Effector memory CD8-positive, alpha-beta T cell (primary cell): ENCODE data around the gene TMEM151B.

ENCODE experiments used
- ATAC-seq: fragments of 150-1000 bp; cut with Tn5 transposase; replicated peaks from 2 replicates; pipeline ENCODE4 v1.10.0; 2021; ENCODE audit warnings: mild to moderate bottlenecking, moderate library complexity
- DNase-seq, 3 experiments: peaks; one replicate each; pipeline ENCODE4 v3.0.0; 2021
- H3K27ac Mint-ChIP-seq, 2 donors: one replicate each; pipeline ENCODE4 v1.8.0; 2022; ENCODE audit warnings: mild to moderate bottlenecking in 2 of 2, mixed read lengths in 2 of 2, moderate library complexity in 2 of 2
- H3K27me3 Mint-ChIP-seq, 2 donors: one replicate each; pipeline ENCODE4 v1.8.0; 2022; ENCODE audit warnings: mixed read lengths in 2 of 2
- H3K36me3 Mint-ChIP-seq: one replicate; pipeline ENCODE4 v1.8.0; 2022; ENCODE audit warnings: mild to moderate bottlenecking, moderate library complexity, mixed read lengths; ENCODE audit not compliant: insufficient read depth
- H3K4me1 Mint-ChIP-seq, 2 donors: one replicate each; pipeline ENCODE4 v1.8.0; 2022; ENCODE audit warnings: low read depth in 2 of 2, mixed read lengths in 2 of 2
- H3K4me3 Mint-ChIP-seq, 2 donors: one replicate each; pipeline ENCODE4 v1.8.0; 2022; ENCODE audit warnings: mild to moderate bottlenecking in 2 of 2, mixed read lengths in 2 of 2, moderate library complexity in 2 of 2
- H3K9me3 Mint-ChIP-seq, 2 donors: one replicate each; pipeline ENCODE4 v1.8.0; 2022; ENCODE audit warnings: mixed read lengths in 2 of 2

Gene TMEM151B

DNA sequence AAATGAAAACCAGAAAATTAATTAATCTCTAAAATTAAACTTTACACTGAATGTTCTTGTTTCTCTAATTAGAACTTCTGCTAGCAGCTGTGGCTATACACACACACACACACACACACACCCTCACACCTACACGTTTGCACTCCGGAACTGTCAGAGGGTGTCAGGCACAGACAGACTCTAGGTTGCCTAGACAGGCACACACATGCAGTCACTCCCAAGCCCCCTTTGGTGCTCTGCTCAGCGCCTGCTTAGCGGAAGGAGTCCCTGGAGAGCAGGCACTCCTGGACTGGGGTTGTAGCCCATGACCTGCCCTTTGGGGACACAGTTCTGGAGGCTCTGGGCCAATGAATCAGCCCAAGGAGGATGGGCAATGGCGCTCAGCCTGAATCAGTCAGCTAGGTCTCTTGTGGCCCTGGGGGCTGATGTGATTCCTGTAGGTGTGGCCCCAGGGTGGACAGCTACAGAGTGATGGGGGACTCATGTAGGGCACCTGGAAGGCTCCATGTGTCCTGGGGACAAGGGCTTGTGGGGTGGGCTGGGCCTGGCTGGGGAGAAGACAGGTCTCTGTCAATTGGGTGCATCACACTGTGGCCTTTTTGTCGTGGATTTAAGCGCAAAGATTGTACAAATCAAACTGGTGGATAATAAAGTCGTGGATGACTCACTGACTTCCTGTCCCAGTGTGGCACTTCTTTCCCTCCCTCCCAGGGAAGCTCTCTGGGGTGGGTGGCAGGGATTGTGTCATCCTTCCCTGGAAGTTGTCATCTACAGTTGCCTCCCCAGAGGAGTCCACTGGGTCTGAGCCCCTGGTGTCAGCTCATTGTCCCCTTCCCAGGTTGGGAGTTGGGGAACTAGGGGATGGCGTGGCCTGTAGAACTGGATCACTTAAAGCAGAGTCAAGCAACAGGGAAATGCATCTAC lies 8.8 kb downstream of the TMEM151B start:
- ATAC-seq (no peak), DNase-seq (no peak)
- no peak overlapping the region for H3K27ac Mint-ChIP-seq
- peaks cover 57 to 70% of the 10 kb centered on the region in 2 donors for H3K27me3 Mint-ChIP-seq
- H3K4me3 Mint-ChIP-seq: no peak overlapping the region
- H3K9me3 Mint-ChIP-seq: no peaks in the 10 kb centered on the region
- H3K4me1 Mint-ChIP-seq: peaks cover 0 to 3% of the 10 kb centered on the region in 2 donors
- H3K36me3 Mint-ChIP-seq: peaks cover 6% of the 10 kb centered on the region

DNA sequence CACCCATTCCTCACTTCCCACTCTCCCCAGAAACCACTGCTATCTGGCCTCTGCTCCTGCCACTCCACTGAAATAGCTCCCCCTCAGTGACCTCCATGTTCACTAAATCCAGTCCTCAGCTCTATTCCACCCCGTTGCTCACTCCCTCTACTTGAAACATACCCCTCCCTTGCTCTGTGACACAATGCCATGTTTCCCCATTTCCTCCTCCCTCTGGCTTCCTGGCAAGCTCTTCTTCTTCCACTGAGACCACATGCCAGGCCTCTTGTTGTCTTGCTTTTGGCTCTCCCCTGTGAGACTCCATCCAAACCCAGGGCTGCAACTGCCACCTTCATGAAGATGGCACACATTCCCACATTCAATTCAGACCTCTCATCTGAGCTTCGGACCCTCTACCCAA lies 13.9 kb downstream of the TMEM151B start:
- no peak overlapping the region for H3K4me3 Mint-ChIP-seq
- H3K27me3 Mint-ChIP-seq: peaks cover 62 to 74% of the 10 kb centered on the region in 2 donors
- ATAC-seq: no peak

DNA sequence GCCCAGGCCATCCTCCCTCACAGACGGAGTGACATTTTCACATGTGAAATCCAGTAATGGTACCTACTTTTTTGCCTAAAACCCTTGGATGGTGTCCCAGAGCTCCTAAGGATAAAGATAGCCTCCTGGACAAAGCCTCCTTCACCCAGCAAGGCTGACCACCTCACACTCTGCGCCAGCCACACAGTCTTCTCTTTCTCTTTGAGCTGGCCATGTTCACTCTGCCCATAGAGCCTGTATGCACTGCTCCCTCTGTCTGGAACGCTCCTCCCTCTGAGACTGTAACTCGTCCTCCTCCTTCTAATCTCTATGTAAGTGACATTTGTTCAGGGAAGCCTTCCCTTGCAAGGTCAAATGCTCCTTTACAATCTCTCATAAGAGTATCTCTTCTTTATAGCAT lies 14.6 kb downstream of the TMEM151B start:
- no peaks in the 10 kb centered on the region for H3K9me3 Mint-ChIP-seq
- peaks cover 61 to 73% of the 10 kb centered on the region in 2 donors for H3K27me3 Mint-ChIP-seq
- no peak overlapping the region for H3K27ac Mint-ChIP-seq
- ATAC-seq: no peak
- no peak overlapping the region for H3K4me3 Mint-ChIP-seq
- DNase-seq: no peak
- H3K36me3 Mint-ChIP-seq: no peaks in the 10 kb centered on the region
- H3K4me1 Mint-ChIP-seq: no peaks in the 10 kb centered on the region

More for the DNA sequence above, 13.9 kb downstream of the TMEM151B start:
- Mint-ChIP-seq H3K9me3 (no peaks in the 10 kb centered on the region), H3K4me1 (no peaks in the 10 kb centered on the region), H3K27ac (no peak overlapping the region), H3K36me3 (no peaks in the 10 kb centered on the region)
- no peak for DNase-seq

DNA sequence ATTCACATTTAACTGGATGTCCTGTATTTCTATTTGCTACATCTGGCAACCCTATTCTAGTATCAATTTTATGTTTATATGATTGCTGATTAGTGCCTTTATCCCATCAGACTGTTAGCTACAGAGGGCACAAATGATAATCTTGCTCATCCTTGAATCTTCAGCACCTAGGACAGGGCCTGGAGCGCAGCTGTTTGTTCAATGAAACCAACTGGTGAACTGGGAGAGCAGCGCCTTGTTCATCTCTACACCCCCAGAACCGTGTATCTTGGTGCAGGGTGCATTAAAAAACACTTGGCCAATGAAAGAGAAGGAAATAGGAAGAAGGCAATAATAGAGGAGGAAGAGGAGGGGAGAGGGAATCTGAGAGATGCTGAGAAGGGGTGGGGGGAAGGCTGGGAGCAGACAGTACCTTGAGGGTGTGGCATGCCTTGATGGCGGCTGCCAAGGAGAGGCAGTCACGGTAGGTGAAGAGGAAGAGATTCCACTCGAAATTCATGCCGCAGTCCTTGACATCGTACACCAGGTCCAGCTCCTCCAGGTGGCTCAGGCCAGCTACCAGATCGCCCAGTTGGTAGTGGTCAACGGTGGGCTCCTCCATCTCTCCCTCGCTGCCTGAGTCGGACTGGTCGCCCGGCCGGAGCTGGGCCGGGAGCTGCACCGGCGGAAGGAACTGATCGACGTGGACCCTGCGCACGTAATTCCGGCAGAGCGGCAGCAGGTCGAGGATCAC lies 15.5 kb downstream of the TMEM151B start:
- Mint-ChIP-seq H3K4me3 (no peak overlapping the region), H3K4me1 (no peaks in the 10 kb centered on the region), H3K27ac (no peak overlapping the region), H3K9me3 (no peaks in the 10 kb centered on the region), H3K27me3 (peaks cover 68 to 73% of the 10 kb centered on the region in 2 donors), H3K36me3 (no peaks in the 10 kb centered on the region)
- DNase-seq (no peak), ATAC-seq (no peak)

DNA sequence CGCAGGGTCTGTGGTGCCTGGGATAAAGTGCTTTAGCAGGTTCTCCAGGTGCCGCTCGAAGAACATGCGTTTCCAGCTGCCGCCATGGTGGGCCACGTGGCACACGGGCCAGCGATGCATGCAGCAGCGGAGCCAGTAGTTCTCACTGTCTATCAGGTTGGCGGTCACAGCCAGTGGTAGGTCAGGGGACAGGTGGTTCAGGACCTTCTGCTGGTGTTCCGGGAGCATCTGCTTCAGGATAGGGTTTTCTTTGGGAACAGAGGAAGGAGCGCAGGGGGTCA lies 16.0 kb downstream of the TMEM151B start:
- DNase-seq: no peak
- no peaks in the 10 kb centered on the region for H3K9me3 Mint-ChIP-seq
- no peak for ATAC-seq
- no peaks in the 10 kb centered on the region for H3K4me1 Mint-ChIP-seq
- no peak overlapping the region for H3K4me3 Mint-ChIP-seq
- no peaks in the 10 kb centered on the region for H3K36me3 Mint-ChIP-seq
- peaks cover 73 to 75% of the 10 kb centered on the region in 2 donors for H3K27me3 Mint-ChIP-seq
- H3K27ac Mint-ChIP-seq: no peak overlapping the region

DNA sequence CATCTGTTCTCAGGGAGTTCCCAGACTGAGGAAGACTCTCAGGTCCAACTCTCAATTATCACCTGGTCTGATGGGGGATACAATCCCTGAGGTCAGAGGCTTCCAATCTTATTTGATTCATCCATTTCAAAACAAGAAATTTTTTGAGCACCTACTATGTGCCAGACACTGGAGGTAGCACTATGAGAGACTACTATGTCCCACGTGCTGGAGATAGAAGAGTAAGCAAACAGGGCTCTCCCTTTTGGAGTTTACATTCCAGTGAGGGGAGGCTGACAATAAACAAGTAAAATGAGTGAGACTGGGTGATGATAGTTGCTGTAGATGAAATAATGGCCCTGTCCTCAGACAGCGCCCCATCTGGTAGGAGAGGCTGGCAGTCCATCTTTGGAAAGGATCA lies 16.5 kb downstream of the TMEM151B start:
- no peak overlapping the region for H3K4me3 Mint-ChIP-seq
- no peaks in the 10 kb centered on the region for H3K9me3 Mint-ChIP-seq
- no peaks in the 10 kb centered on the region for H3K36me3 Mint-ChIP-seq
- no peak for ATAC-seq
- DNase-seq: no peak
- no peak overlapping the region for H3K27ac Mint-ChIP-seq
- peaks cover 78 to 80% of the 10 kb centered on the region in 2 donors for H3K27me3 Mint-ChIP-seq
- no peaks in the 10 kb centered on the region for H3K4me1 Mint-ChIP-seq

DNA sequence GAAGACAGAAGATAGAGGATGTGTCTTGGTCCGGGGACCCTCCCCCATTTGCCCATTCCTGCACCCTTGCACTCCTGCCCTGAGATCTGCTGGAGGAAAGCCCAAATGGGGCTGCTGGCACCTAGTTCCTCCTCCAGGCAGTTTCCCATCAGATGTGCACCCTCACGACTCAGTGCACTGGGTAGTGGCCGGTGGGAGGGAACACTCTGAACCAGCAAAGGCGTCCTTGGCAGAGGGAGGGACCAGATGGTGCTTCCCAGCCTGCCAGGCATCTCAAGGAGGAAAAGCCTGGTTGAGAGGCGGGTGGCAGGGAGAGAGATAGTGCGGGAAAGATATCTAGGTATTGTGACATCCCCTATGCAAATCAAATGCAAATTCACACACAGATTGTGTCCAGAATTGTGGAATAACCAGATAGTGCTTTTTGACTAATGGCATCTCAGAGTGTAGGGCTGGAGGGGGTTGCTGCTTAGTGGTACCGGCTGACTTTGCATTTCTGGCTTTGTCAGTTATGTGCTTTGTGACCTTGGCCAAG lies 19.5 kb downstream of the TMEM151B start:
- Mint-ChIP-seq H3K27me3 (peaks cover 83 to 91% of the 10 kb centered on the region in 2 donors), H3K36me3 (peaks cover 4% of the 10 kb centered on the region), H3K9me3 (no peaks in the 10 kb centered on the region), H3K4me3 (no peak overlapping the region), H3K4me1 (no peaks in the 10 kb centered on the region), H3K27ac (no peak overlapping the region)
- DNase-seq (no peak), ATAC-seq (no peak)

DNA sequence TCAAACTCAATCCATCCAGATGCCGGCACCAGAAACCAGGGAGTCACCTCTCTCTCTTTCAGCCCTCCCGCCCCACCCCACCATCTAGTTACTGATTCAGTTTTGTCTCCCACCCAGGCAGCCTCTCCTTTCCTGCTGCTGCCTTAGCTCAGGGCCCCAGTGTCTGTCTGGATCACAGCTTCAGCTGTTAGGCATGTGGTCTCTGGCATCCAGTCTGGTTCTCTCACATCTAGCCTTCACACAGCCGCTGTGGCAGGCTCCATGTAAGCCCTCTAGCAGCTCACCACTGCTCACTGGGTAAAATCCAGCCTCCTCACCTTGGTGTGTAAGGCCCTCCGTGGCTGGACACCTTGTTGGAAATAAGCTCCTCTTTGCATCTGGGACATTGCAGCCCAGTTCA lies 21.6 kb downstream of the TMEM151B start:
- H3K9me3 Mint-ChIP-seq: no peaks in the 10 kb centered on the region
- H3K27me3 Mint-ChIP-seq: peaks cover 90 to 91% of the 10 kb centered on the region in 2 donors
- DNase-seq: no peak
- no peak overlapping the region for H3K27ac Mint-ChIP-seq
- peaks cover 4% of the 10 kb centered on the region for H3K36me3 Mint-ChIP-seq
- H3K4me1 Mint-ChIP-seq: peaks cover 6 to 7% of the 10 kb centered on the region in 2 donors
- H3K4me3 Mint-ChIP-seq: no peak overlapping the region
- ATAC-seq: no peak

DNA sequence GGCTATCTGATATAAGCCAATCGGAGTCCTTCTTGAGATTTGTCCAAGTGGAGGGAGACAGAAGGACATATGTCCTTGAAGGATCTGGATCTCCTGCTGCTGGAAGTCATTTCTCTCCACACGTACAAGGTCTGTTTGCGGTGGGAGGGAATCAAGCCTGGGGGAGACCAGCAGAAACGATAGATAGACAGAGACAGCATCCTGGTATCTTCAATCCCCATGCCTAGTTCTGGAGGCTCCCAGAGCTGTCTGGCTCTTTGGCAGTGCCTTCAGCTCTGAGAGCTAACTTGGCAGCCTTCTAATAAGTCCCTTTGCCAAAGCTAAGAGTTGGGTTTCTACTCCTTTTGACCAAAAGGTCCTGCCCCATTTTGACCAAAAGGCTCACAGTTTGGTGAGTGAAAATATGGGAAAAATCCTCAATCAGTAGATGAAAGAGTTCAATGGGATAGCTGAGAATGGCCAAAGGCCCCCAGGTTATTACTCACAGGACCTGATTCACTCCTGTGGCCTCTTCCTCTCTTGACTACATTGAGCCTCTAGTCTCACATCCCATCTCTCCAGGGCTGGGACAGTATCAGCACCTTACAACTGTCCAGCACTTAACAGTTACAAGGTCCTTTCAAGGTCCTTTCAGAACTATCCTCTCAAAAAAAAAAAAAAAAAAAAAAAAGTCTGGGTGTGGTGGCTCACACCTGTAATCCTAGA lies 22.6 kb downstream of the TMEM151B start:
- H3K4me1 Mint-ChIP-seq: peaks cover 8 to 10% of the 10 kb centered on the region in 2 donors
- ATAC-seq (no peak), DNase-seq (no peak)
- H3K27me3 Mint-ChIP-seq: peaks cover 82 to 91% of the 10 kb centered on the region in 2 donors
- no peaks in the 10 kb centered on the region for H3K9me3 Mint-ChIP-seq
- H3K36me3 Mint-ChIP-seq: peaks cover 4% of the 10 kb centered on the region
- H3K4me3 Mint-ChIP-seq: no peak overlapping the region
- no peak overlapping the region for H3K27ac Mint-ChIP-seq

DNA sequence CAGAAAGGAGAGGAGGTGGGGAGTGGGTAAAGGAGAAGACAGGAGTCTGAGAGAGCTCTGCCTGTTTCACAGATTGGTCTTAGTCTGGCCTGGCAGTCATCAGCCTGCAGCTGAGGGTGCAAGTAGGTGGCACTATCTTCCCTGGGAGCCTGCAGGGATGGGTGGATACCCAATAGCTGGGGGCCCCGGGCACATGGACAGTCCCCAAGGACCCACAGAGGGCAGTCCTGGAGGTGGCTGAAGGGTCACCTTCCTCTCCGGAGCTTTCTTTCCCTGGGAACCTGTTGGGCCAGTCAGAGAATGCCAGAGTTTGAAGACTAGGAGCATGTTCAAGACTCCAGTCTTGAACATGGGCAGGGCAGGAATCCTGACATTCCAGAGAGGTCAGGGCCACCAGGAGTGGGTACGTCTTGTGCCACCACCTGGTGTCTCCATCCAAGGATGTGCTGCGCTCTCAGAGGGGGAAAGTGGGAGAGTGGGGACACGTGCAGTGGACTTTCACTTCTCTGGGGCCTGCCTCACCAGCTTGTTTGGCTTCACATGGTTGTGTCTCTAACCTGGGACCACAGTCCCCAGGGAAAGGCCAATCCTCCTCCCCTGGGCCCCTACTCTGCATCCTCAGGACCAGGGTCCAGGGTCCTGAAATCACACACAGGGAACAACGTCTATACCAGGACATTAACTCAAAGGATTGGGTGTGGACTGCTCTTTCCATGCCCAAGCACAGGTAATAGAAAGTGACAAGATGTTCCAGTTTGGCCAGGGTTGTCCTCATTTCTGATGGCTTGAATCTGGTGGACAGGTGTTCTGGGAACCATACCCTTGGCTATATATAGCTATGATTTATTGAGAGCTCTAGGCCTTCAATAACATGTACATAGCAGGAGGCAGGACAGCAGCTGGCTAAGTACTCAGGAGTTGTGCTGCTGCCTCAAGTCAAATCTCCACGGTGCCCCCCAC lies 24.9 kb downstream of the TMEM151B start:
- H3K27me3 Mint-ChIP-seq: peaks cover 66 to 92% of the 10 kb centered on the region in 2 donors
- H3K9me3 Mint-ChIP-seq: no peaks in the 10 kb centered on the region
- DNase-seq: no peak
- peaks cover 4% of the 10 kb centered on the region for H3K36me3 Mint-ChIP-seq
- no peak overlapping the region for H3K27ac Mint-ChIP-seq
- no peak overlapping the region for H3K4me3 Mint-ChIP-seq
- no peak for ATAC-seq
- H3K4me1 Mint-ChIP-seq: peaks cover 8 to 14% of the 10 kb centered on the region in 2 donors

DNA sequence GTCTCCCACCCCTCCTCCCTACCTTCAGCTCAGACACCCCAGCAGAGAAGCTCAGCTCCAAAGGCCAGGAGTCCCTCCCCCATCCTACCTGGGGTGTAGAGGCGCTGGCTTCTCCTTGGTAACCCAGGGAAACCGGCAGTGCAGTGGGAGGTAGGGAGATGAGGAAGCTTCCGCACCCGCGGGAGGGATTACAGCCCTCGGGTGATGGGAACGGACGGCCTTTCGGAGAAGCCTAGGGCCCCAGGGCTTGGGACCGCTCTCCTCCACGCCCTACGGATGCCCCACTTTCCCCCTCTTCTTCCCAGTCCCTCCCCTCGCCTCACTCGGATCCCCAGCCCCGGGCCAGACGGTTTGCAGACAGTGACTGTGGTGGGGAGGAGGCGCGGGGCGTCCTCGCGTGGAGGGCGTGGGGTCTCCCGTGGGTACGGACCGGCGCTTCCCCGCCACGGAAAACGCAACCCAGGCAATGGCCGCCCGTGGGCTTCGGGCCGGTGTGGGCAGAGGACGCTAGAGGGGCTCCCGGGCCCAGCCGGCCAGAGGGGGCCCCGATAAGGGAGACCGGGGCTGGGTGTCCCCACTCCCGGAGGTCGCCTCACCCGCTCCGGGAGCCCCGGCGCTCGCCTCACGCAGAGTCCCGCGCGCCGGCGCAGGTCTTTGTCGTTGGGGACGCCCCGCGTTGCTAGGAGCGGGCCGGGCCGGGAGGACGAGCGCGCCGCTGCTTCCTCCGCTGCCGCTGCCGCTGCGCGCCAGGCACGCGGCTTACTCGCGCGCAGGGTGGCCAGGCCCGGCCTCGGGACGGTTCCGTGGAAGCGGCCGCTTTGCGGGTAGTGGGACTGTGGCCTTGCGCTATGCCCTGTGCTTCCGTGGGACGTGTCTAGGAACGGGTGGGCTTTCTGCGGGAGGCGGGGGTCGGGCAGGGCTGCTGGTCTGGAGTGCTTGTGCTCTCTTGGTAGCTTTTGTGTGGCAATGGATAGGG lies 27.1 kb downstream of the TMEM151B start:
- DNase-seq (peak in 2 of 3 experiments; percentile 36 to 38), ATAC-seq (peak; percentile 85)
- H3K27me3 Mint-ChIP-seq: peaks cover 46 to 70% of the 10 kb centered on the region in 2 donors
- peak overlapping the region; percentile 55 to 58 for H3K4me3 Mint-ChIP-seq
- peaks cover 8 to 14% of the 10 kb centered on the region in 2 donors for H3K4me1 Mint-ChIP-seq
- no peaks in the 10 kb centered on the region for H3K9me3 Mint-ChIP-seq
- H3K36me3 Mint-ChIP-seq: peaks cover 11% of the 10 kb centered on the region
- no peak overlapping the region for H3K27ac Mint-ChIP-seq
